BE2C (cell line): ENCODE results near the gene SORBS1.

Experiments
- DNase-seq: peaks from one replicate; pipeline ENCODE4 v3.0.0-alpha.2; 2020
- H3K27me3 ChIP-seq: fragments of 250-450 bp; sonication (Bioruptor Pico); 2 replicates; pipeline ENCODE4 v1.5.1; 2020; ENCODE audit warnings: mild to moderate bottlenecking
- H3K36me3 ChIP-seq: fragments of 250-450 bp; sonication (Bioruptor Pico); 2 replicates; pipeline ENCODE4 v1.5.1; 2020; ENCODE audit warnings: mild to moderate bottlenecking
- H3K4me1 ChIP-seq: fragments of 250-450 bp; sonication (Bioruptor Pico); 2 replicates; pipeline ENCODE4 v1.5.1; 2020
- H3K4me3 ChIP-seq: 2 replicates; pipeline ENCODE4 v1.5.1; 2011; ENCODE audit warnings: low read depth, low read length
- H3K9me3 ChIP-seq: fragments of 250-450 bp; sonication (Bioruptor Pico); 2 replicates; pipeline ENCODE4 v1.5.1; 2020
- TF ChIP-seq, protein P1 (sequence below): IDR thresholded peaks from 2 replicates; pipeline ENCODE4 v1.5.1; 2012; ENCODE audit warnings: mild to moderate bottlenecking, low read depth, low read length

SORBS1 gene

DNA sequence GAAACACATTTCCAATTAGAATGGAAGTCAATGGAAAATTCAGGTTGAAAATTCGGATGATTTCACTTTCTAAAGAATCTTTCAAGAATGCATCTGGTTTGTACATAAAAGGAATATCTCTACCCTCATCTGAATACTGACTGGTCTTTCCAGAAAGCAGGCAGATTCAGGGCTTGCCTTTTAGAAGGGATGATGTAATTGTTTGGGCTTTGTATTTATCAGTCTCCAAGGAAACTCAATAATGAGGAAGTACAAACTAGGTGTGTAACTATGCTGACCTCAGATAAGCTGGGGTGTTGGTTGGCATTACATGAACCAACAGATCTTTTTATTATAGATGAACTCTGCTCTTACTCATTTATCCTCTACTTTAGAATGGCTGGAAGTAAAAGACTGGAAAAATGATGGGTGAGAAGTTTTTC lies 294.5 kb downstream of the SORBS1 start:
- H3K27me3 ChIP-seq = no peaks in the 10 kb centered on the region
- DNase-seq = no peak
- H3K4me3 ChIP-seq = no peak overlapping the region
- H3K36me3 ChIP-seq = no peaks in the 10 kb centered on the region
- H3K4me1 ChIP-seq = no peaks in the 10 kb centered on the region
- TF ChIP-seq, protein P1, sequence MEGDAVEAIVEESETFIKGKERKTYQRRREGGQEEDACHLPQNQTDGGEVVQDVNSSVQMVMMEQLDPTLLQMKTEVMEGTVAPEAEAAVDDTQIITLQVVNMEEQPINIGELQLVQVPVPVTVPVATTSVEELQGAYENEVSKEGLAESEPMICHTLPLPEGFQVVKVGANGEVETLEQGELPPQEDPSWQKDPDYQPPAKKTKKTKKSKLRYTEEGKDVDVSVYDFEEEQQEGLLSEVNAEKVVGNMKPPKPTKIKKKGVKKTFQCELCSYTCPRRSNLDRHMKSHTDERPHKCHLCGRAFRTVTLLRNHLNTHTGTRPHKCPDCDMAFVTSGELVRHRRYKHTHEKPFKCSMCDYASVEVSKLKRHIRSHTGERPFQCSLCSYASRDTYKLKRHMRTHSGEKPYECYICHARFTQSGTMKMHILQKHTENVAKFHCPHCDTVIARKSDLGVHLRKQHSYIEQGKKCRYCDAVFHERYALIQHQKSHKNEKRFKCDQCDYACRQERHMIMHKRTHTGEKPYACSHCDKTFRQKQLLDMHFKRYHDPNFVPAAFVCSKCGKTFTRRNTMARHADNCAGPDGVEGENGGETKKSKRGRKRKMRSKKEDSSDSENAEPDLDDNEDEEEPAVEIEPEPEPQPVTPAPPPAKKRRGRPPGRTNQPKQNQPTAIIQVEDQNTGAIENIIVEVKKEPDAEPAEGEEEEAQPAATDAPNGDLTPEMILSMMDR = no peak
- no peaks in the 10 kb centered on the region for H3K9me3 ChIP-seq

DNA sequence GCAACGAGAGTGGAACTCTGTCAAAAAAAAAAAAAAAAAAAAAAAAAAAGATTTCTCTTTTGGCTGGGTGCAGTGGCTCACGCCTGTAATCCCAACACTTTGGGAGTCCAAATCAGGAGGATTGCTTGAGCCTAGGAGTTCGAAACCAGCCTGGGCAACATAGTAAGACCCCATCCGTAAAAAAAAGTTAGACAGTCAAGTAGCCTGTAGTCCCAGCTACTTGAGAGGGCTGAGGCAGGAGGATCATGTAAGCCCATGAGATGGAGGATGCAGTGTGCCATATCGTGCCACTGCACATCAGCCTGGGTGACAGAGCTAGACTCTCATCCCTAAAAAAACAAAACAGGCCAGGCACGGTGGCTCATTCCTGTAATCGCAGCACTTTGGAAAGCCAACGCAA lies 295.6 kb downstream of the SORBS1 start:
- TF ChIP-seq, protein P1 = no peak
- Histone ChIP-seq H3K9me3 (no peaks in the 10 kb centered on the region), H3K36me3 (no peaks in the 10 kb centered on the region), H3K27me3 (no peaks in the 10 kb centered on the region), H3K4me3 (no peak overlapping the region), H3K4me1 (no peaks in the 10 kb centered on the region)
- DNase-seq = no peak

DNA sequence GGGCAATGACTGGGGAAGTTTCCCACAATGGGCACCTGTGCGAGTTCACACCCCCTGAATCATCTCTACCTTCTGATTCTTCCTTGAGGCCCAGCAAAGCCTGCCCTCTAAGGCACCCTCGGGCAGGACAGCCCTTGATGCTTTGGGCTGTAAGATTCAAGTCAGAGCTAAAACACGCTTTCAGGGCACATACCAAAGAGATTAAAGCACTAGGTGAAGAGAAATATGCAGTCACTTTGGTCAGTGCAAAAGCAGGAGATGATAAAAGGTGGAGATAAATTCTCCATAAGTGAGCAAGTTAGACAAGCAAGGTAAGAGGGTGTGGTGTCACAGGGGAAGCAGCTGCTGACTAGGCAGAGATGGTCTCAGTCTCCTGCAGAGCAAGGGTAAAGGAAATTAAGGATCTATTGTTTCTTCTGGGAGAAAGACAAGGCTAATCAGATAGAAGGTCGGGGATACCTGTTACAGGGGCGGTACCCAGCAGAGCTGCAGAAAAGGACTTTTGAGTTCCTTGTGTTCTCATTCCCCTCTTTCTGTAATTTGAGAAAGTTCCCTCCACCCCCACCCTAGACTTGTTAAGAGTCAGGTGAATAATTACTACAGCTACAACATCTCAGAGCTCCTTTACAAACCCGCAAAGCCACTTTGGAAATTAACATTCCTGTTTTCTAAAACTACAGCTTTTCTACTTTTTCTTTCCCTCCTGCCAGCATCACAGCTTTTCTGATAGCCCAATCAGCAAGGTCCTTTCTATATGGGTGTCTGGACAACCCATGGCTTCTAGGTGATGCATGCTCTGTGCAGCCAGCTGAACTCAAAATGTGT lies 296.7 kb downstream of the SORBS1 start:
- no peaks in the 10 kb centered on the region for H3K27me3 ChIP-seq
- no peaks in the 10 kb centered on the region for H3K4me1 ChIP-seq
- no peak overlapping the region for H3K4me3 ChIP-seq
- TF ChIP-seq, protein P1 = no peak
- DNase-seq = no peak
- no peaks in the 10 kb centered on the region for H3K9me3 ChIP-seq
- H3K36me3 ChIP-seq = no peaks in the 10 kb centered on the region

DNA sequence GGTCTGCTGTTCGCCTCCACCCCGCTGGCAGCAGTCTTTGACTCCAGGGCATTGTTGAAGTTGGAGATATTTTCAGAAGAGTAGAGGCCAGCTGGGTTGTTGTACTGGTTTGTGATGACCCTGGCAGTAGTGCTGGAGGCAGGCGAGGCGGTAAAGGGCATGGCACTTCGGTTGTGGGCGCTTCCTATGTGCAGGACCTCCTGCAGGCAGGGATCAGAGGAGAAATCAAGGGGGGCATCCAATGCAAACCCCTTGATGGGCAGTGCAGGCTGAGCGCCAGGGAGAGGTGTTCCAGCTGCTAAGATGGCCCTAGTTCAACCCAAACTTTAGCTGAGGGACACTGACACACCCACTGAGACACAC lies 297.3 kb downstream of the SORBS1 start:
- Histone ChIP-seq H3K4me1 (no peaks in the 10 kb centered on the region), H3K4me3 (no peak overlapping the region), H3K27me3 (no peaks in the 10 kb centered on the region), H3K9me3 (no peaks in the 10 kb centered on the region), H3K36me3 (no peaks in the 10 kb centered on the region)
- TF ChIP-seq, protein P1 = no peak
- DNase-seq = no peak

DNA sequence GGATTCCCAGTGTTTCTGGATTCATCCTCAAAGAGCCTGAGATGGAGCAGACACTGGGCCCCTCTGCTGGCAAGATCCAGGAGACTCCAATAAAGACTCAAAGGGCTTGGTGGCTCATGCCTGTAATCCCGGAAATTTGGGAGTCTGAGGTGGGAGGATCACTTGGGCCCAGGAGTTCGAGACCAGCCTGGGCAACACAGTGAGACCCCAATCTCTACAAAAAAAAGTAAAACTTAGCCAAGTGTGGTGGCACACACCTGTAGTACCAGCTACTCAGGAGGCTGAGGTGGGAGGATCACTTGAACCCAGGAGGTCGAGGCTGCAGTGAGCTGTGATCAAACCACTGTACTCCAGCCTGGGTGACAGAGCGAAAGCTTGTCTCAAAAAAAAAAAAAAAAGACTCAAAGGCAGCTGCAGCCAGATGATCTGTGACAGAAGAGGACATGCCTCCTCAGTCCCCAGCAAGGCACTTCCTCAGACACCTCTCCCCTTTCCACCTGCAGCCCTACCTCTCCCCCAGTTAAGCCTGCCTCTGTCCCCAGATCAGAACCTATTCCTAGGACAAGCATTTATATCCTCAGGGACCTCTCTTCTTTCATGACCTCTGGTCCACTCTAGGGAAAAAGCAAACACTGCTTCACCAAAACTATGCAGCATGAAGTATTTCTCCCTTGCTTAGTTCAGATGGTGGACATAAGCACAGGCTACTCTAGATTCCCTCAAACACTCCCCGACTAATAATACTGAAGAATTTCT lies 298.2 kb downstream of the SORBS1 start:
- no peaks in the 10 kb centered on the region for H3K4me1 ChIP-seq
- no peak for DNase-seq
- H3K9me3 ChIP-seq = no peaks in the 10 kb centered on the region
- no peaks in the 10 kb centered on the region for H3K27me3 ChIP-seq
- TF ChIP-seq, protein P1 = no peak
- H3K36me3 ChIP-seq = no peaks in the 10 kb centered on the region
- H3K4me3 ChIP-seq = no peak overlapping the region

DNA sequence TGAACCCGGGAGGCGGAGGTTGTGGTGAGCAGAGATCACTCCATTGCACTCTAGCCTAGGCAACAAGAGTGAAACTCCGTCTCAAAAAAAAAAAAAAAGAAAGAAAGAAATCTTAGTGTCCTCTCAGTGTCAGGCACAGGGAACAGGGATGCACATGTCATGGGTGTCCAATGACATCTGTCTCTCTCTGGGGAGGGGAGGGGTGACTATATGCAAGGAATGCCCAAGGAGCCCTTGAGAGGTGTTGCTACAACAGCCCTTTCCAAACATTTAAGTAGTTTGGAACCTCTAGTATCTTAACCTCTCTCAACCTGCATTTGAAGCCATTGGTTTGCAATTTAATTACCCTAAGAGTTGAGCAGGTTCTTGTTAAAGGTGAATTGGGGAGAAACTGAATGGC lies 299.2 kb downstream of the SORBS1 start:
- Histone ChIP-seq H3K4me3 (no peak overlapping the region), H3K9me3 (no peaks in the 10 kb centered on the region), H3K27me3 (no peaks in the 10 kb centered on the region), H3K4me1 (no peaks in the 10 kb centered on the region), H3K36me3 (no peaks in the 10 kb centered on the region)
- DNase-seq = no peak
- TF ChIP-seq, protein P1 = no peak
